Upper lobe of right lung (tissue), 1 donor: ENCODE measurements around the gene CACHD1. TPM values are rescaled to one million over a fixed set of nuclear protein-coding genes. Genes with fewer than 3 reads are reported as not detected.

Experiments
- ATAC-seq: fragments of 200-7000 bp; cut with Tn5 transposase; one replicate; pipeline ENCODE4 v1.9.1; 2020; ENCODE audit warnings: mild to moderate bottlenecking, moderate library complexity
- DNase-seq: peaks from one replicate; pipeline ENCODE4 v3.0.0-alpha.2; 2020
- H3K27ac ChIP-seq: fragments of 200-600 bp; one replicate; pipeline ENCODE4 v1.8.0; 2022
- H3K27me3 ChIP-seq: fragments of 200-600 bp; one replicate; pipeline ENCODE4 v1.8.0; 2022; ENCODE audit warnings: mild to moderate bottlenecking
- H3K36me3 ChIP-seq: fragments of 200-600 bp; one replicate; pipeline ENCODE4 v1.8.0; 2022
- H3K4me1 ChIP-seq: fragments of 200-600 bp; one replicate; pipeline ENCODE4 v1.8.0; 2022
- H3K4me3 ChIP-seq: fragments of 200-600 bp; one replicate; pipeline ENCODE4 v1.8.0; 2022; ENCODE audit warnings: mild to moderate bottlenecking
- H3K9me3 ChIP-seq: fragments of 200-600 bp; one replicate; pipeline ENCODE4 v1.8.0; 2022
- intact Hi-C: fragments of 100-400 bp; cut with DNase I; formaldehyde crosslinking; loops from one replicate; pipeline ENCODE4 v1.11.0; 2022
- total RNA-seq: library from RNA; stranded (reverse); fragmentation: NEBNext Ultra II Directional; extraction: Animal tissue kit (Norgen Biotek cat#: 25700); gene quantifications from one replicate; pipeline ENCODE4 v1.2.1, GENCODE V29; 2021
- TF ChIP-seq, protein P1 (sequence below): fragments of 200-600 bp; IDR thresholded peaks from one replicate; pipeline ENCODE4 v1.8.0; 2022; ENCODE audit warnings: antibody characterized with exemption
- donor health status: DM: no; HTN: yes; CAD: no; lungs with severe emphysema.

CACHD1 gene
- total RNA-seq, 1 donor from 2014 or later, result 31.8 TPM

DNA sequence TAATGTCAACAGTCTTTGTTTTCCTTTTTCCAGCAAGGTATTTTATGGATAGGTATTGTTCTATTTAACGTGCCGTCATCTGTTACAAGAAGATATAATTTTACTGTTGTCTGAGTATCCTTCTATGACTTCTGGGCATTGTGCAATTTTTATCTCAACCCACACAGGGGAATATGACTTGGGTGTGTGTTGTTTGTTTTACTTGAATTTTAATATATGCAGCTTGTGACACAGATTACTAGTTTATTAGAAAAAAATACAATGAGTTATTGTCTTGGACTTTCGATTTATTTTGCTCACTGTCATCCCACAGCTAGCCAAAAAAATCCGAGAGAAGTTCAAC, 111.9 kb downstream of the CACHD1 start:
- TF ChIP-seq, protein P1, sequence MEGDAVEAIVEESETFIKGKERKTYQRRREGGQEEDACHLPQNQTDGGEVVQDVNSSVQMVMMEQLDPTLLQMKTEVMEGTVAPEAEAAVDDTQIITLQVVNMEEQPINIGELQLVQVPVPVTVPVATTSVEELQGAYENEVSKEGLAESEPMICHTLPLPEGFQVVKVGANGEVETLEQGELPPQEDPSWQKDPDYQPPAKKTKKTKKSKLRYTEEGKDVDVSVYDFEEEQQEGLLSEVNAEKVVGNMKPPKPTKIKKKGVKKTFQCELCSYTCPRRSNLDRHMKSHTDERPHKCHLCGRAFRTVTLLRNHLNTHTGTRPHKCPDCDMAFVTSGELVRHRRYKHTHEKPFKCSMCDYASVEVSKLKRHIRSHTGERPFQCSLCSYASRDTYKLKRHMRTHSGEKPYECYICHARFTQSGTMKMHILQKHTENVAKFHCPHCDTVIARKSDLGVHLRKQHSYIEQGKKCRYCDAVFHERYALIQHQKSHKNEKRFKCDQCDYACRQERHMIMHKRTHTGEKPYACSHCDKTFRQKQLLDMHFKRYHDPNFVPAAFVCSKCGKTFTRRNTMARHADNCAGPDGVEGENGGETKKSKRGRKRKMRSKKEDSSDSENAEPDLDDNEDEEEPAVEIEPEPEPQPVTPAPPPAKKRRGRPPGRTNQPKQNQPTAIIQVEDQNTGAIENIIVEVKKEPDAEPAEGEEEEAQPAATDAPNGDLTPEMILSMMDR, result no peak
- no peaks in the 10 kb centered on the region for H3K4me1 ChIP-seq
- H3K36me3 ChIP-seq, result no peaks in the 10 kb centered on the region
- H3K27me3 ChIP-seq, result no peaks in the 10 kb centered on the region
- DNase-seq, result no peak
- ATAC-seq, result no peak
- intact Hi-C loops, result no loop called here
- no peak overlapping the region for H3K4me3 ChIP-seq
- no peak overlapping the region for H3K27ac ChIP-seq
- H3K9me3 ChIP-seq, result no peaks in the 10 kb centered on the region

- no peak for ATAC-seq
- no peak overlapping the region for H3K4me3 ChIP-seq
- TF ChIP-seq, protein P1, result peak; percentile 9
- H3K36me3 ChIP-seq, result no peaks in the 10 kb centered on the region
- no peaks in the 10 kb centered on the region for H3K9me3 ChIP-seq
- intact Hi-C loops, result no loop called here
- H3K27ac ChIP-seq, result no peak overlapping the region
- no peak for DNase-seq
- H3K27me3 ChIP-seq, result no peaks in the 10 kb centered on the region
- H3K4me1 ChIP-seq, result no peaks in the 10 kb centered on the region
Observed at GRCh38 chr1:64584479-64584878, 114.5 kb downstream of the CACHD1 start.

GRCh38 chr1:64588876-64589275, 118.9 kb downstream of the CACHD1 start:
- Histone ChIP-seq H3K36me3 (no peaks in the 10 kb centered on the region), H3K9me3 (no peaks in the 10 kb centered on the region), H3K4me3 (no peak overlapping the region), H3K27ac (no peak overlapping the region), H3K4me1 (no peaks in the 10 kb centered on the region), H3K27me3 (no peaks in the 10 kb centered on the region)
- TF ChIP-seq, protein P1, result no peak
- intact Hi-C loops, result no loop called here
- DNase-seq (no peak), ATAC-seq (no peak)

DNA sequence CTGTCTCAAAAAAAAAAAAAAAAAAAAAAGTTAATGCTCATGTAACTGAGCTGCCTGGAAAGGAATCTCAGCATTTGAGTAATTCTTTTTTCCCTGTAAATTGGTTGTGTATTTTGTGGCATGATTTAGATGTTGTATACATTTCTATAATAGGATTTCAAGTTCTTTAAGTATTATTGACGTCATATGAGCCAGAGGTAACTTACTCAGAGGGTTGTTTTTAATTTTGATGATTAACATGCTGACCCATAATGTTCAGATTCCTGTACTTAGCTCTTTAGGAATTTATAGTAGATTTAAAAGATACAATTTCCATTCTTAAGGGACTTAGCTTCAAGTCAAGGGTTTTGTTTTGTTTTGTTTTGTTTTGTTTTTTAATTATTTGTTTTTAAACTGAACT, 120.4 kb downstream of the CACHD1 start:
- intact Hi-C loops, result no loop called here
- Histone ChIP-seq H3K4me3 (no peak overlapping the region), H3K9me3 (no peaks in the 10 kb centered on the region), H3K27me3 (no peaks in the 10 kb centered on the region), H3K4me1 (peaks cover under 1% of the 10 kb centered on the region), H3K36me3 (no peaks in the 10 kb centered on the region), H3K27ac (no peak overlapping the region)
- DNase-seq, result no peak
- TF ChIP-seq, protein P1, result no peak
- no peak for ATAC-seq

GRCh38 chr1:64594446-64594845, 124.5 kb downstream of the CACHD1 start:
- TF ChIP-seq, protein P1, result no peak
- ATAC-seq, result no peak
- DNase-seq, result no peak

GRCh38 chr1:64595871-64596515, 126.1 kb downstream of the CACHD1 start:
- no peak for DNase-seq
- Histone ChIP-seq H3K4me3 (no peak overlapping the region), H3K36me3 (no peaks in the 10 kb centered on the region), H3K27me3 (no peaks in the 10 kb centered on the region), H3K4me1 (peaks cover 26% of the 10 kb centered on the region), H3K9me3 (no peaks in the 10 kb centered on the region), H3K27ac (no peak overlapping the region)
- ATAC-seq, result peak; percentile 46
- intact Hi-C loops, result no loop called here
- TF ChIP-seq, protein P1, result no peak

More at GRCh38 chr1:64594446-64594845, 124.5 kb downstream of the CACHD1 start:
- H3K27me3 ChIP-seq, result no peaks in the 10 kb centered on the region
- no peaks in the 10 kb centered on the region for H3K9me3 ChIP-seq
- H3K27ac ChIP-seq, result no peak overlapping the region
- H3K4me3 ChIP-seq, result no peak overlapping the region
- intact Hi-C loops, result no loop called here
- H3K36me3 ChIP-seq, result no peaks in the 10 kb centered on the region
- H3K4me1 ChIP-seq, result peaks cover 26% of the 10 kb centered on the region
